GM21529 (cell line): ENCODE data around the gene SLC22A23.

Experiments used
- ATAC-seq: cut with Tn5 transposase; IDR thresholded peaks from one replicate; pipeline ENCODE4 v1.9.1; 2021; ENCODE audit not compliant: unreplicated experiment

Gene SLC22A23

GRCh38 chr6:3231247-3232016, 225.4 kb downstream of the SLC22A23 start:
- no peak for ATAC-seq

DNA sequence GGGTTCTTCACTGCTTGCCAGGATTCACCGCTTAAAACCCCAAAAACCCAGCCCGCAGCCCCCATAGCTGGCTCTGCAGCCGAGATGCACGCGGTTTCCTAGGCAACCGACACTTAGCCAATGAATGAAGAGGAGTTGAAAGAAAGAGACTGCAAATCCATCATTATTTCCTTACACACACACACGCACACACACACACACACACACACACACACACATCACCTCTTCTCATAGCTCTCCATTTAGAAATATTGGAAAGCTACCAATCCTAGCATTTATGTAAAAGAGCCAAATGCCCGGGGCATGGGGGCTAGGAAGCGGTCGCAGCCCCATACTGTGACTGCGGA, 226.0 kb downstream of the SLC22A23 start:
- ATAC-seq, result no peak

GRCh38 chr6:3230256-3230882, 226.5 kb downstream of the SLC22A23 start:
- ATAC-seq, result no peak

- ATAC-seq, result no peak
Observed at GRCh38 chr6:3229566-3230178, 227.2 kb downstream of the SLC22A23 start.

GRCh38 chr6:3228771-3229565, 227.9 kb downstream of the SLC22A23 start:
- ATAC-seq, result no peak

GRCh38 chr6:3228046-3228671, 228.7 kb downstream of the SLC22A23 start:
- ATAC-seq, result no peak

DNA sequence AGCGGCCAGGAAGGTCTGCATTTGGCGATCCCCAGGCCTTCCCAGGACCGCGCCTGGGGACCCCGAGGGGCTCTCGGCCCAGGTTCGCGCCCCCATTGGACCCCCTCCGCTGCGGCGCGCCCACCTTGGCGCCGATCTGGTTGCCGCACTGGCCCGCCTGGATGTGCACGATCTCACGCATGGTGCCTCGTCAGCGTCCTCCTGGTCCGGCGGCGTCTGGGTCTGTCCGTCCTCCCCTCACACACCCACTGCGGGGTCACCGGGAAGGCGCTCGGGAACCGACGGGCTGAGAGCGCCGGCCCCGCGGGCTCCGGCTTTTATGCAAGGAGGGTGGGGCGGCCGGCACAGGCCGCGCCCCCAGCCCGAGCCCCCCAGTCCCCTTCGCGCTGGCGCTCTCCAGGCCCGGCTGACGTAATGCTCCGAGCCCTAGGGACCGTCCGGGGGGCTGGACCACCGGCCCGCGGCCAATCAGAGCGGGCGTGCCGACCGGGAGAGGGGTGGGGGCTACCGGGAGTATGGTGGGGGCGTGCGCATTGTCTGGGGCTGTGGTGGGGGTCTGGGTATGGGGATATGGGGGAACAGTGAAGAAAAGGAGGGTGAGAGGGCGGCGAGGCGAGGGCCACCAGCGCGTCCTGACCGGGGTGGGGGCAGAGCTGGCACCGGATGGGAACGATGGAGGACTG, 229.3 kb downstream of the SLC22A23 start, which contains the start of gene TUBB2B:
Gene TUBB2B (minus strand): TSS at position 291 of the 683 bp plus-strand sequence. CDS start 110 bp downstream, at position 181.
- ATAC-seq, result no peak

DNA sequence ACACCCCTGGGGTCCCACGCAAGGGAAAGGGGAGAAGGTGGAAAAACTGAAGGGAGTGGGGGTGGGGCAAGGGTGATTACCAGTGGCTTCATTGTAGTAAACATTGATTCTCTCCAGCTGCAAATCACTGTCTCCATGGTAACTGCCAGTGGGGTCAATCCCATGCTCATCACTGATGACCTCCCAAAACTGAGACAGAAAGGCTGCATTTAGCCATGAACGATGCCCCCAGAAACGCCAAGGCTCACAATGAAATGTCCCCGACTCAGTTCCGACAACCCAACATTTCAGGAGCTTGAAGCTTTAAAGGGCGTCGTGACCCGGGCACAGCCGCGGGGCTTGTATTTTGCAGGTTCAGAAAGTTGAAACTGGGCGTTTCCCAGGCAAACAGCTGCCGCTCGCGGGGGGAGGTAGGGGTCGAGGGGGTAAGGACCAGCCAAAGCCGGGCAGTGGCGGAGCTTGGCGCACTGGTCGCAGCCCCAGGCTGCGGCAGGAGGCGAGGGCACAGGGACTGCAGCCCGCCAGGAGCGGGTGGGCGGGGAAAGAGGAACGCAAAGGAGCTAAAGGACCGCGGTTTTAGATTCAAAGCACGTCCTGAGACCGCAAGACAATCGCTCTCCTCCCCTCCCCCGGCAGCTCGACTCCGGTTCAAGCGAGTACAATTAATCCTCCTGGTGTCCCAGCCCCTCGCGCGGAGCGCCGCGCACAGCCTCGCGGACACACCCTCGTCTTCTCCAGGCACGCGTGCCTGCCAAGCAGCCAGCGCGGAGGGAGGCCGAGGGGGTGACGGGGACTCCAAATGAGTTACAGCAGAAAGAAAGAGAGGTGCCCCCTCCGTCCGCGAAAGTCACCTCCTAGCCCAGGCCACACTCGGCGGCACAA, 230.1 kb downstream of the SLC22A23 start:
- ATAC-seq, result no peak

DNA sequence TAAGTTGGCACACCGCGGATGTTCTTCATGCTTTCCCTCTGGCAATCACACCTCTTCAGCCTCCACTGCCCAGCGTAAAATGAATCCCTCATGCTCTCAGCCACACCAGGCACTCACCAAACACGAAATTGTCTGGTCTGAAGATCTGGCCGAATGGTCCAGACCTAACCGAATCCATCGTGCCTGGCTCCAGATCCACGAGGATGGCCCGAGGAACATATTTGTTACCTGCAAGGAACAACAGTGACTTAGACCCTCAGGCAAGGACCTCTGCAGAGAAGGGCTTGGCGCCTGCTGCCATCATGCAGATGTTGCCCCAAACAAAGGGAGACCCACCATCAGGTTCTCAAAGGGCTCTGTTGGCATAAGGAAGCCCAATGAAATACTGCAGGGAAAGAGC, 230.8 kb downstream of the SLC22A23 start:
- no peak for ATAC-seq

GRCh38 chr6:3222506-3223038, 234.3 kb downstream of the SLC22A23 start:
- ATAC-seq, result no peak

DNA sequence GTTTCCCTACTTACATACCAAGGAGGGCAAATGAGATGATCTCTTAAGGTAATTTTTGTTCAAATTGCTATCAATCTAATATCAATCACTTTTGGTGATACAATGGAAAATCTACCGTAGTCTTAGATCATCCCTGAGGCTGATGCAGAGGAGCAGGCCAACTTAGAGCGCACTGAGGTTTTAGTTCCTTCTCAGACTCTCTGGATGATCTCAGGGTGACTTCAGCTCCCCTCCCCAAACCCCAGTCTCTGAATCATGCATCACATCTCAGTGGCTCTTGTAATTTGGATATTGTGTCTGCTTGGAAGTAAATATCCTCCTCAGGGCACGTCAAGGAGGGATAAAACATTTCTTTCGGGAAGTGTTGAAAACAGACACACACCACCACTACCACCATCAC, 235.3 kb downstream of the SLC22A23 start:
- ATAC-seq, result no peak

GRCh38 chr6:3220366-3220765, 236.5 kb downstream of the SLC22A23 start:
- ATAC-seq, result no peak
